ENCODE data around the gene NTS.

Gene NTS

DNA sequence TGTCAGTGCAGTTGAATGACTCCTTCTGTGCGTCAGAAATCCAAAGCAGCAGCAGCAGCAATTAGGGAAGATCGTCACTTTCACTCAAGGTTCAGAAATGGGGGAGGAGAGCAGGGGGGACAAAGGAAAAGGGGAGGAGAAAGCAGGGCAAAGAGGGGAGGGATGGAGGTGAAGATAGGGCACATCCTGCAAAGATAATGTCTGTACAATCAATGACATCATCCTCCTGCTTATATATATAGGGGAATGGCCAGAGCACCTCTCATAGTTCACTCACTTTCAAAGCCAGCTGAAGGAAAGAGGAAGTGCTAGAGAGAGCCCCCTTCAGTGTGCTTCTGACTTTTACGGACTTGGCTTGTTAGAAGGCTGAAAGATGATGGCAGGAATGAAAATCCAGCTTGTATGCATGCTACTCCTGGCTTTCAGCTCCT, at the start of gene NTS:
TSS of gene NTS (plus strand) at position 265 of the 431 bp plus-strand sequence. CDS start at position 374, 109 bp downstream.
- no peak for DNase-seq

- no peak for DNase-seq
Observed at GRCh38 chr12:85825746-85826145, 48.3 kb upstream of the NTS start.

- DNase-seq = no peak
Observed at GRCh38 chr12:85828576-85828975, 45.5 kb upstream of the NTS start.

DNA sequence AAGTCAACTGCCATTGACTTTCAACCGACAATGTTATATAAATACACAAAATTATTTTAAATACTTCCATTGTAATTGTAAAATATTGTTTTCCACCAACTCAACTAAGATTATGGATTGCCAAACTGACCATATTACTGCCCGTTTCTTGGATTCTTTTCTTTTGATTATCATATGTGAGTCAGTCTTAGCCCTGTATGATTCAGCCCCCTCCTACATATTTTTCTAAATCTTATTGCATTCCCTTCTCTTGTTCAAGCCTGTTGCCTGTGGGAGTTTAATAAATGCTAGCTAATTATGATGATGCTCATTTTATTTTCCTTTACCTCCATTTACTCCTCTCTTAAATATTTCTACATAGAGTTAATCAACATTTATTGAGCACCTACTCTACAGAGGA, 44.7 kb upstream of the NTS start:
- no peak for DNase-seq

DNA sequence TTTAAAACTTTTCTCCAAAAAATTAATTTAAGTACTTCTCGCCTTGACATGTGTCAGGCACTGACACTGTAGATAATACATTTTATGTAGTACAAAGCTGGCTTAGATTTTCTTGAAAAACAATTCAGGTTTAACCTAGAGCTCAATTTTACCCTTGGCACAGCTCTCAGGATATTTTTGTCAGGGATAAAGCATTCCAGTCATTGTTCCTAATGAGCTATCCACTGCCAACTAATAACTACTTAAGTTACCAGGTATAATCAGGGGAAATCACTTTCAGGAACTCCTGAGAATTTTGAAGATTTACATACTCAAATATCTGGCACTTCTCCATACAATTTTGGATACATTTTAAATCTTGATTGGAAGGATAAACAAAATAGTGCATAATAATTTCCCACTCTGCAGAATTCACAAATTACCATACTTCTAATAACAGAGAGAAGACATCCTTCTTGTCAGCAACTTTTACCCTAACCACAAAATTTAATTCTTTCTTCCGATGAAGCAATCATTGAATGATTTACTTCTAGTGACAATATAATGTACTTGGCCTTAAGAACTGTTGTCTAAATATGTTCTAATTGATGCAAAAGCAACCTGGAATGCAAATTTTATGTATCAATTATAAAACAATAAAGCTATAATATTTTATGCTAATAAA, 42.6 kb upstream of the NTS start:
- DNase-seq = no peak

GRCh38 chr12:85833579-85833978, 40.5 kb upstream of the NTS start:
- DNase-seq = no peak

- DNase-seq = no peak
Observed at GRCh38 chr12:85834378-85834777, 39.7 kb upstream of the NTS start.

DNA sequence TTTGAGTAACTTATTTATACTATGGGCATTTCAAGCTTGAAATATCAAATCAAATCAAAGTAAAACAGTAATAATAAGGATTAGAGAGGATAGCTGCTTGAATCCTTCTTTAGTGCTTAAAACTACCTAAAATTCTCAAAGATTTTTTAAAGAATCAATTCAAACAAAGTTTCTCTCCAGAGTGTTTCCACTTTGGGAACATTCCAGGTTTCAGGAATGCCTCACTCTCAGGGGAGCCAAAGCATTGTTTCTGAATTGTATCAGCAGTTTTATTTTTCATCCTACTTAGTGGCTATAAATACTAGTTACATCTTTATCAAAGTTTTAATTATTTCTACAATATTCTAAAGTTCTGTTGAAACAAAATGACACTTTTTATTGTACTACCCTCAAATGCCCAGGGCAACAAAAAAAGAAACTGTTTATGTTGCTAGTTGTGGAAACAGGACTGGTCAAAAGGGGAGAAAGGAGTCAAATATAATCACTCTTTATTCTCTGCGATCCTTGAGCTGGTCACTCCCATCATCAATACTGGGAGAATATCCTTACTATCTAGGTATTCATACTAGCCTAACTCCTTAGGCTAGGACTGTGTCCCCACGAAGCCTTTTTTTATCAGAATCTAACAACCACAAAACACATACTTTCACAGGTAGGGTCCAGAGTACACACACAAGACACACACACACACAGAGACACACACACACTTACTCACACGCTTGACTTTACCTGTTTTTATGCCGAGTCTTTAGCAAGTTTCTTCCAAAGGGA, 38.5 kb upstream of the NTS start:
- DNase-seq = no peak

- no peak for DNase-seq
Observed at GRCh38 chr12:85836197-85837090, 37.7 kb upstream of the NTS start, which contains the start of gene RASSF9. Gene RASSF9, minus strand, starts transcription at chr12:85836409. Its CDS starts 208 bp downstream, at chr12:85836201.

DNA sequence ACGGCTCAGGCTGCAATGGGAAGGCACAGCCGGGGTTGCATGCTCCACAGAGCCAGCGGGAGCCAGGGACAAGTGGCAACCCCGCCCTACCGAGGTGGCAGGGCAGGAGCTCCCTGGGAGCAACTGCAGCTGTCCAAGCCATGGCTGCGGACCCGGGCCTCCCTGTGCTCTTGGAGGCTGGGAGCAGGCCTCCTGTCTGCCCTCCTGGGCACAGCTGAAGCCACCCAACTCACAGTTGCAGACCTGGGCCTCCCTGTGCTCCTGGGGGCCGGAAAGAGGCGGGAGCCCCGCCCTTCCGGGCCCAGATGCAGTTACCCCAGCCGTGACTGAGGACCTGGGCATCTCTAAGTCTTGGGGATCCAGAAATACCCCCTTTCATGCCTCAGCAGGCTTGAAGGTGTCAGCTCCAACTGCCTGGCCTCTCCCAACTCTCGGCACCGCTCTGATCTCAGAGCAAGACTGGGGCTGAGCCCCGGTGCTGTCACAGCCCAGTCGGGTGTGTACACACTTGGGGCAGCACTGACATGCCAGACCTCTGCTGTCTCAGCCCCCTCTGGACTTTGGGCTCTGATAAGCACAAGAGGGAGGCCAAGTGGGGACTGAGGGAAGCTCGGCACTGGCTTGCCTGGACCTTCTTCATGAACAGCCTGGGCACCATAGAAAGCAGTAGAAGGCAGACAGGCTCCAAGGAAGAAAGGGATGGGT, 30.3 kb upstream of the NTS start:
- DNase-seq = no peak

GRCh38 chr12:85849344-85849743, 24.8 kb upstream of the NTS start:
- no peak for DNase-seq

GRCh38 chr12:85855305-85855704, 18.8 kb upstream of the NTS start:
- no peak for DNase-seq

- DNase-seq = no peak
Observed at GRCh38 chr12:85856966-85857365, 17.1 kb upstream of the NTS start.

GRCh38 chr12:85865890-85866289, 8.2 kb upstream of the NTS start:
- DNase-seq = no peak

- DNase-seq = no peak
Observed at GRCh38 chr12:85866986-85867776, 6.9 kb upstream of the NTS start.

DNA sequence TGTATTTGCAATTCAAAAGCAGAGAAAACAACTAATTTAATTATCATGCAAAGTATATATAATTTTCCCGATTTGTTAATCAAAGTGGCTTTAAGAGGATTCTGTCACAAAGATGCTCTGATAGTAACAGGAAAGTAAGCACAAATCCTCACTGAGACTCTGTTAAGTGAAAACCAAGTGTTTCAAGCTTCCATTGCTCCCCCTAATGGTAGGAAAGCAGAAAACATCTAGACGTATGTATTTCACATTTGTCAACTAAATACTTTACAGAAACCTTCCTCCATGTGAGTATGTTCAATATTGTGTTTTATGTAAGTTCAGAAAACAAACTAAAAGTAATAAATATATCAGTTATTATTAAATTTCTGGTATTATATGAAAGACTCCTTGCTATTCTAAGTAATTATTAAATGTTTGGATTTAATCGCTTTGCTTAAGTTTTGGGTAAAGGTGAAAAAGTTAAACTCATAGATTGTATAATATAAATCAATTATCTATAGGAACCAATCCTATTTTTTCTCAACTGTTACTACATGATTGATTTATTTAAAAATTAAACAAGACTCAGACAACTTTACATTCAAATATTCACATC, 1.5 kb upstream of the NTS start:
- no peak for DNase-seq

DNA sequence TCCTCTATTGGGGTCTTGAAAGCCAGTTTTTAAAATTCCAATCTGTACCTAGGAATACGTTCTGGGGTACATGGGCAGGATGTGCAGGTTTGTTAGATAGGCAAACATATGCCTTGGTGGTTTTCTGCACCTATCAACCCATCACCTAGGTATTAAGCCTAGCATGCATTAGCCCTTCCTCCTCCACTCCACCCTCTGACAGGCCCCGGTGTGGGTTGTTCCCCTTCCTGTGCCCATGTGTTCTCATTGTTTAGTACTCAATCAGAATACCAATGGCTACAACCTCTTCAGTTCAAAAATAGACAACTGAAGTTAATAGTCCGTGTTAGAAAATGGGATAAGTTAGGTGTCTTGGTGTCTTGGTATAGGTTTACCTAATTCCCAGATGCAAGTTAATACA, 3.4 kb downstream of the NTS start:
- no peak for DNase-seq

- DNase-seq = no peak
Observed at GRCh38 chr12:85883763-85884162, 9.7 kb downstream of the NTS start.

DNA sequence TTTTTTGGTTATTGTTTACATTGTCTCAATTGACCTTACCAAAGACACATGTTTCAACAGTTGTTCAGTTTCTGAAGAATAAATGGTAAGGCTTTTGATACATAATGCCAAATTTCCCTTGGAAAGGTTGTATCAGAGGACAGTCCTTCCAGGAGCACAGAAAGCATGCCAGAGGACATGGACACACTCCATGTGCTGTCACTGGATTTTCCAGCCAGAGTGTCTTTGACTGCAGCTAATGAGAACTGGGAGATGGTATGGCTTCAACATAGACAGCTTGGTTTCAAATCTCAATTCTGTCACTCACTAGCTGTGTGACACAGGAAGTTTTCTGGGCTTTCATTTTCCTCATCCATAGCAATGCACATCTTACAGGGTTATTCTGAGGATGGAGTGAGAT, 20.6 kb downstream of the NTS start:
- no peak for DNase-seq

GRCh38 chr12:85920324-85920947, 46.3 kb downstream of the NTS start:
- no peak for DNase-seq

GRCh38 chr12:85923767-85924331, 49.8 kb downstream of the NTS start:
- DNase-seq = no peak

Measured in activated CD4-positive, alpha-beta T cell treated with anti-CD3 and anti-CD28 coated beads, Interleukin-2, amount 50 U/mL, for 48 hours (primary cell).